HFFc6 (cell line): ENCODE results near the gene SCLT1. TPM values are rescaled to one million over a fixed set of nuclear protein-coding genes. Genes with fewer than 3 reads are reported as not detected.

Source experiments
- DNase-seq: peaks from one replicate; pipeline ENCODE4 v3.0.0-alpha.2; 2018
- H3K27ac Mint-ChIP-seq: 2 replicates; pipeline ENCODE4 v1.8.0; 2020; ENCODE audit warnings: mild to moderate bottlenecking, mixed read lengths
- H3K27me3 Mint-ChIP-seq: 2 replicates; pipeline ENCODE4 v1.8.0; 2021; ENCODE audit warnings: mild to moderate bottlenecking, moderate library complexity, mixed read lengths; ENCODE audit not compliant: insufficient read depth
- H3K36me3 Mint-ChIP-seq: 2 replicates; pipeline ENCODE4 v1.8.0; 2021; ENCODE audit warnings: low read depth, mixed read lengths
- H3K4me1 Mint-ChIP-seq: 2 replicates; pipeline ENCODE4 v1.8.0; 2020; ENCODE audit warnings: low read depth, mixed read lengths
- H3K4me3 Mint-ChIP-seq: 2 replicates; pipeline ENCODE4 v1.8.0; 2020; ENCODE audit warnings: mild to moderate bottlenecking, moderate library complexity, mixed read lengths
- H3K9me3 Mint-ChIP-seq: 2 replicates; pipeline ENCODE4 v1.8.0; 2020; ENCODE audit warnings: mild to moderate bottlenecking, mixed read lengths
- CTCF ChIP-seq: fragments of 200-600 bp; sonication (generic); IDR thresholded peaks from 2 replicates; pipeline ENCODE4 v1.5.0; 2021; ENCODE audit warnings: antibody characterized with exemption, mild to moderate bottlenecking
- long read RNA-seq: library from polyadenylated mRNA; unstranded; transcript quantifications from one replicate; pipeline ENCODE4 v2.0.0, GENCODE V29; 2019
- total RNA-seq, 6 experiments: library from RNA; stranded (reverse); fragmentation: NEBNext Ultra II Directional; extraction: Animal tissue kit (Norgen Biotek cat#: 25700); gene quantifications; 2 replicates in 1 of 6; 3 replicates in 5 of 6; pipeline ENCODE4 v1.2.3, GENCODE V29; 2021

The SCLT1 gene
- 10 to 100 TPM in 5 of 6 experiments, 1 to 10 TPM in 1; 8.3 to 13.5 (median 11.5) TPM for total RNA-seq
- long read RNA-seq, partial matches to known transcripts: 13 of 21 reads
- long read RNA-seq, other reads (novel, unspliced or antisense): 4 of 21 reads

- Mint-ChIP-seq H3K9me3 (no peaks in the 10 kb centered on the region), H3K4me3 (peak within 1 kb of the TSS; percentile 48; the same call in 1 of the 2 replicates), H3K27ac (no peak within 1 kb of the TSS), H3K4me1 (peaks cover 43% of the 10 kb centered on the region), H3K36me3 (peaks cover 6% of the 10 kb centered on the region; the same call in 1 of the 2 replicates), H3K27me3 (no peaks in the 10 kb centered on the region)
- DNase-seq: peak; percentile 98
- no peak for TF ChIP-seq CTCF
Observed at GRCh38 chr4:129093191-129093920, at the start of gene SCLT1. Gene SCLT1, minus strand, starts transcription at chr4:129093539. Its CDS starts 436 bp downstream, at chr4:129093103.

GRCh38 chr4:129140521-129140920 is 47.2 kb upstream of the SCLT1 start:
- DNase-seq: no peak
- peak; percentile 33 for TF ChIP-seq CTCF

GRCh38 chr4:129138810-129139496 is 45.6 kb upstream of the SCLT1 start:
- H3K4me1 Mint-ChIP-seq: no peaks in the 10 kb centered on the region
- H3K27ac Mint-ChIP-seq: no peak overlapping the region
- TF ChIP-seq CTCF: no peak
- H3K9me3 Mint-ChIP-seq: no peaks in the 10 kb centered on the region
- no peaks in the 10 kb centered on the region for H3K36me3 Mint-ChIP-seq
- DNase-seq: no peak
- H3K4me3 Mint-ChIP-seq: no peak overlapping the region
- peaks cover 3% of the 10 kb centered on the region; the same call in 1 of the 2 replicates for H3K27me3 Mint-ChIP-seq

More at GRCh38 chr4:129140521-129140920, 47.2 kb upstream of the SCLT1 start:
- Mint-ChIP-seq H3K9me3 (no peaks in the 10 kb centered on the region), H3K4me3 (no peak overlapping the region), H3K36me3 (no peaks in the 10 kb centered on the region), H3K27me3 (peaks cover 3% of the 10 kb centered on the region; the same call in 1 of the 2 replicates), H3K4me1 (peaks cover 12% of the 10 kb centered on the region), H3K27ac (no peak overlapping the region)

GRCh38 chr4:129136433-129136832 is 43.1 kb upstream of the SCLT1 start:
- TF ChIP-seq CTCF: no peak
- Mint-ChIP-seq H3K27me3 (peaks cover 3% of the 10 kb centered on the region; the same call in 1 of the 2 replicates), H3K4me3 (no peak overlapping the region), H3K4me1 (no peaks in the 10 kb centered on the region), H3K9me3 (peaks cover 3% of the 10 kb centered on the region; the same call in 1 of the 2 replicates), H3K36me3 (no peaks in the 10 kb centered on the region), H3K27ac (no peak overlapping the region)
- no peak for DNase-seq

GRCh38 chr4:129131343-129131742 is 38.0 kb upstream of the SCLT1 start:
- DNase-seq: no peak
- Mint-ChIP-seq H3K4me1 (no peaks in the 10 kb centered on the region), H3K27ac (no peak overlapping the region), H3K36me3 (no peaks in the 10 kb centered on the region), H3K4me3 (no peak overlapping the region), H3K9me3 (peaks cover 3% of the 10 kb centered on the region; the same call in 1 of the 2 replicates), H3K27me3 (no peaks in the 10 kb centered on the region)
- no peak for TF ChIP-seq CTCF
